Activated B cell treated with CpG ODN at 0.5 μM for 24 hours (primary cell): ENCODE results near the gene NAV3. TPM values are rescaled to one million over a fixed set of nuclear protein-coding genes. Genes with fewer than 3 reads are reported as not detected.

Source experiments
- ATAC-seq: fragments of 200-7000 bp; cut with Tn5 transposase; one replicate; pipeline ENCODE4 v1.10.0; 2021; ENCODE audit warnings: low read depth, mild to moderate bottlenecking, moderate library complexity
- CTCF ChIA-PET: fragments of 350-600 bp; sonication (Branson Sonifier 250); formaldehyde crosslinking; loops from one replicate; lab custom pipeline; 2021; ENCODE audit warnings: antibody characterized with exemption; lab: Charles Lee
- POLR2A ChIA-PET: fragments of 350-600 bp; sonication (Branson Sonifier 250); formaldehyde crosslinking; loops from one replicate; lab custom pipeline; 2021; ENCODE audit warnings: antibody characterized with exemption; lab: Charles Lee
- DNase-seq: peaks from one replicate; pipeline ENCODE4 v3.0.0; 2022
- H3K27ac Mint-ChIP-seq: one replicate; pipeline ENCODE4 v1.8.0; 2020; ENCODE audit warnings: mixed read lengths
- H3K27me3 Mint-ChIP-seq: one replicate; pipeline ENCODE4 v1.8.0; 2021; ENCODE audit warnings: mixed read lengths
- H3K36me3 Mint-ChIP-seq: one replicate; pipeline ENCODE4 v1.8.0; 2021; ENCODE audit warnings: low read depth, mixed read lengths
- H3K4me1 Mint-ChIP-seq: one replicate; pipeline ENCODE4 v1.8.0; 2021; ENCODE audit warnings: mixed read lengths
- H3K4me3 Mint-ChIP-seq: one replicate; pipeline ENCODE4 v1.8.0; 2020; ENCODE audit warnings: mild to moderate bottlenecking, mixed read lengths
- H3K9me3 Mint-ChIP-seq: one replicate; pipeline ENCODE4 v1.8.0; 2020; ENCODE audit warnings: mixed read lengths
- CTCF ChIP-seq: fragments of 200-600 bp; IDR thresholded peaks from one replicate; pipeline ENCODE4 v1.8.0; 2022; ENCODE audit warnings: antibody characterized with exemption, mild to moderate bottlenecking
- intact Hi-C: fragments of 100-400 bp; cut with micrococcal nuclease; formaldehyde crosslinking; loops from one replicate; pipeline ENCODE4 v1.15.1; 2024
- total RNA-seq: library from RNA; stranded (reverse); gene quantifications from 2 replicates; pipeline ENCODE4 v1.2.3, GENCODE V29; 2022

Gene NAV3
- total RNA-seq, 1 donor from 2014 or later = not detected

- Mint-ChIP-seq H3K9me3 (no peaks in the 10 kb centered on the region), H3K4me1 (no peaks in the 10 kb centered on the region), H3K36me3 (no peaks in the 10 kb centered on the region), H3K27ac (no peak overlapping the region), H3K27me3 (no peaks in the 10 kb centered on the region), H3K4me3 (no peak overlapping the region)
- intact Hi-C loops = no loop called here
- no peak for ATAC-seq
- ChIA-PET CTCF (interaction anchor here (0.7 kb wide), 1 partner anchor 292 kb away, joined by 4 read pairs; no protein-coding TSS in a partner anchor), POLR2A (no interaction called here)
- TF ChIP-seq CTCF = no peak
- DNase-seq = no peak
Observed at GRCh38 chr12:77893918-77894317, 63.2 kb downstream of the NAV3 start.

GRCh38 chr12:77894556-77894955 lies 63.9 kb downstream of the NAV3 start:
- no peak for TF ChIP-seq CTCF
- DNase-seq = no peak
- Mint-ChIP-seq H3K4me3 (no peak overlapping the region), H3K36me3 (no peaks in the 10 kb centered on the region), H3K27me3 (no peaks in the 10 kb centered on the region), H3K9me3 (no peaks in the 10 kb centered on the region), H3K27ac (no peak overlapping the region), H3K4me1 (no peaks in the 10 kb centered on the region)
- no peak for ATAC-seq
- CTCF ChIA-PET = no interaction called here
- POLR2A ChIA-PET = no interaction called here
- intact Hi-C loops = no loop called here

GRCh38 chr12:77895699-77896098 lies 65.0 kb downstream of the NAV3 start:
- no peaks in the 10 kb centered on the region for H3K9me3 Mint-ChIP-seq
- DNase-seq = no peak
- TF ChIP-seq CTCF = no peak
- no peak overlapping the region for H3K27ac Mint-ChIP-seq
- no peaks in the 10 kb centered on the region for H3K4me1 Mint-ChIP-seq
- no peaks in the 10 kb centered on the region for H3K27me3 Mint-ChIP-seq
- CTCF ChIA-PET = no interaction called here
- intact Hi-C loops = no loop called here
- no peaks in the 10 kb centered on the region for H3K36me3 Mint-ChIP-seq
- H3K4me3 Mint-ChIP-seq = no peak overlapping the region
- no peak for ATAC-seq
- POLR2A ChIA-PET = no interaction called here

- ChIA-PET POLR2A (no interaction called here), CTCF (no interaction called here)
- no peak overlapping the region for H3K27ac Mint-ChIP-seq
- no peaks in the 10 kb centered on the region for H3K36me3 Mint-ChIP-seq
- TF ChIP-seq CTCF = no peak
- DNase-seq = no peak
- no peak for ATAC-seq
- H3K27me3 Mint-ChIP-seq = no peaks in the 10 kb centered on the region
- intact Hi-C loops = no loop called here
- no peak overlapping the region for H3K4me3 Mint-ChIP-seq
- no peaks in the 10 kb centered on the region for H3K4me1 Mint-ChIP-seq
- peaks cover 2% of the 10 kb centered on the region for H3K9me3 Mint-ChIP-seq
Observed at GRCh38 chr12:77907936-77908335, 77.2 kb downstream of the NAV3 start.

- intact Hi-C loops = no loop called here
- ChIA-PET POLR2A (no interaction called here), CTCF (no interaction called here)
- H3K27me3 Mint-ChIP-seq = peaks cover 2% of the 10 kb centered on the region
- no peak for DNase-seq
- H3K9me3 Mint-ChIP-seq = no peaks in the 10 kb centered on the region
- no peak for ATAC-seq
- H3K36me3 Mint-ChIP-seq = no peaks in the 10 kb centered on the region
- no peak overlapping the region for H3K27ac Mint-ChIP-seq
- H3K4me3 Mint-ChIP-seq = no peak overlapping the region
- TF ChIP-seq CTCF = no peak
- H3K4me1 Mint-ChIP-seq = no peaks in the 10 kb centered on the region
Observed at GRCh38 chr12:77914081-77914488, 83.4 kb downstream of the NAV3 start.
